HG03280 (cell line): Measurements from ENCODE around the gene KCTD11.

Experiments
- ATAC-seq: cut with Tn5 transposase; IDR thresholded peaks from one replicate; pipeline ENCODE4 v1.9.1; 2021; ENCODE audit warnings: mild to moderate bottlenecking, moderate library complexity; ENCODE audit not compliant: unreplicated experiment

The KCTD11 gene

GRCh38 chr17:7374353-7374752 lies 22.4 kb downstream of the KCTD11 start:
- no peak for ATAC-seq

DNA sequence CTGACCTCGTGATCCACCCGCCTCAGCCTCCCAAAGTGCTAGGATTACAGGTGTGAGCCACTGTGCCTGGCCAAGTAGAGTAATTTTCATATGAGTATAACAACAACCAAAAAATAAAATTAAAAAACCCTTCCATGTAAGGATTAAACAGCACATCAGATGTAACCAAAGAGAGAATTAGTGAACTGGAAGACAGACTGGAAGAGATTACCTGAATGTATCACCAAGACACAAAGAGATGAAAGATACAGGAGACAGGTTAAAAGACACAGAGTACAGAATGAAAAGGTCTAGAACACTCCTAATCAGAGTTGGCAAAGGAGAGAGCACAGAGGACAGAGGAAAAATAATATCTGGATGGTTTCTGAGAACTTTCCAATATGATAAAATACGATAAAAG lies 27.2 kb downstream of the KCTD11 start:
- no peak for ATAC-seq

DNA sequence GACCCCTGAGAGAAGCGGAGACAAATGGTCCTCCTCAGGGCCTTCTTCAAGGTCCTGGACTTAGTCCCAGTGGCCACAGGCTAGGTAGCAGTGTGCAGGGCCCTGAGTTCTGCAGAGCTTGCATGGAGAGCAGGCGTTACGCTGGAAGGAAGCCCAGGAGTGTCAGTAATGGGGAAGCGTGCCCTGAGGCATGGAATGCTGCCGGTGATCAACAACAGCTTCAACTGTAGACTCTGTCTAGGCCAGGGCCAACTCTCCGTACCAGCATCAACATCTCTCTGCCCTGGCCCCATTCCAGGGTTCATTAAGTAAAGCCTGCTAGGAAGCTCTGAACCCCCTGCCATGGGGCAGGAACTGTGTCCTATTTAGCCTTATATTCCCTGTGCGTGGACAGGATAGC lies 28.4 kb downstream of the KCTD11 start:
- no peak for ATAC-seq

DNA sequence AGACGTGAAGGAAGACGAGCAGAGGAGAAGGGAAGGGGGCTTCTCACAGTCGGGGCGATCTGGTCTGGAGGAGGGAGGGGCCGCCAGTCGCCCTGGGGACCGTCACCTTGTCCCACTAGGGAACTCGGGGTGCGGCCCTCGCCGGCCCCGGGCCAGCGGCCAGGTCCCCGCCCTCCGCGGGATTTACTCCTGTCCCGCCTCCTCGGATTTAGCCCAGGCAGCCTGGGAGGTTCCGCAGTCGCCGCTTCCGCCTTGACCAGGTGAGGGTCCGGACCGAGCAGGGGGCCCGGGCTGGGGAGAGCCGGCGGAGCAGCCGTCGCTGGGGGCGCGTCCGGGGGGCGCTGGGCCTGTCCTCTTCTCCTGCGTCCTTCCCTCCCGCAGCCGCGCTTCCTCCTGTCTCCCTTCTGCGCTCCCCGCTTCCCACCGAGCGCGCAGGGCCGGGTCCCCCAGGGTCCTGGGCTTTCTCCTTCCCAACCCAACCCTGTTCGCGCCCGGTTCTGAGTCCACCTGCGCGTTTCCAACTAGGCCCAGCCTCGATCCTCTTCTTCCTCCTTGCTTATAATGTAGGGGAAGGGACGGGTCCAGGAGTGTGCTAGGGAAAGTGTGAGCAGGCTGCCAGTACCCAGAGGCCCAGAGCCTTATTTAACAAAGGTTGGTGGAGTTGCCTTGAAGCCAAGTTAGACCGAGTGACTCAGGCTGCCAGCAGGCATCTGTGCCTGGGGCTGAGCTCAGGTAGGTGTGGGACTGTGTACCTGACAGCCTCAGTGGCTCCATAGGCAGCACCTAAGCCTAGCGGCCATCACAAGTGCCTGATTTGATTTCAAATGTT lies 29.1 kb downstream of the KCTD11 start, which contains the start of gene TNK1:
Gene TNK1 (plus strand): TSS at position 235 of the 829 bp plus-strand sequence. CDS start 1,838 bp downstream, outside the sequence.
- no peak for ATAC-seq

- no peak for ATAC-seq
Measured at GRCh38 chr17:7382901-7383300, 30.9 kb downstream of the KCTD11 start.

DNA sequence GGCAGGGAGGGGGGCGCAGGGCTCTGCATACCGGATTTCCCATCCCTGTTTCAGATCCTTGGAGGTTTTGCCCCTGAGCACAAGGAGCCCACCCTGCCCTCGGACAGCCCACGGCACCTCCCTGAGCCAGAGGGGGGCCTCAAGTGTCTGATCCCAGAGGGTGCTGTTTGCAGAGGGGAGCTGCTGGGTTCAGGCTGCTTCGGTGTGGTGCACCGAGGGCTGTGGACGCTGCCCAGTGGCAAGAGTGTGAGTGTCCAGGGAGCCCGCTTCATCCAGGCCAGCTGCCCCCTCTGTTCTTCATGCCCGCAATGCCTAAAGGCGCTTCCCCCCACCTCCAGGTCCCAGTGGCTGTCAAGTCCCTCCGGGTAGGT lies 31.4 kb downstream of the KCTD11 start:
- no peak for ATAC-seq

DNA sequence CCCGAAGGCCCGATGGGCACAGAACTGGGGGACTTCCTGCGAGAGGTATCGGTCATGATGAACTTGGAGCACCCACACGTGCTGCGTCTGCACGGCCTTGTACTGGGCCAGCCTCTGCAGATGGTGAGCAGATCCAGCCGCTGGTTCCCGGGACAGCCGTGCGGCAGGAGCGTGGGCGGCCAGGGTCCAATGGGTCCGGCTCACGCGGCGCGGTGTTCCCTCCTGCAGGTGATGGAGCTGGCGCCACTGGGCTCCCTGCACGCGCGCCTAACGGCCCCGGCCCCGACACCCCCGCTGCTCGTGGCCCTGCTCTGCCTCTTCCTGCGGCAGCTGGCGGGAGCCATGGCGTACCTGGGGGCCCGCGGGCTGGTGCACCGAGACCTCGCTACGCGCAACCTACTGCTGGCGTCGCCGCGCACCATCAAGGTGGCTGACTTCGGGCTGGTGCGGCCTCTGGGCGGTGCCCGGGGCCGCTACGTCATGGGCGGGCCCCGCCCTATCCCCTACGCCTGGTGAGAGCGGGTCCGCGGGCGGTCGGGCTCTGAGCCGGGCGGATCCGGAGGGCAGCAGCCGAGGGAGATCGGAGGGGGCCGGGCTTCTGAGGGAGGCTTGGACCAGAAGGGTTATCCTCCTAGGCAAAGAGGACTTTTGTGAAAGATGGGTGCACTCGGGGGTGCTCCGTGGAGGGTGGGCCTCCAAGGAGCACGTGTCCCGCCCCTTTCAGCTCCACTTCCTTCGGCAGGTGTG lies 32.0 kb downstream of the KCTD11 start:
- peak; percentile 84 for ATAC-seq

DNA sequence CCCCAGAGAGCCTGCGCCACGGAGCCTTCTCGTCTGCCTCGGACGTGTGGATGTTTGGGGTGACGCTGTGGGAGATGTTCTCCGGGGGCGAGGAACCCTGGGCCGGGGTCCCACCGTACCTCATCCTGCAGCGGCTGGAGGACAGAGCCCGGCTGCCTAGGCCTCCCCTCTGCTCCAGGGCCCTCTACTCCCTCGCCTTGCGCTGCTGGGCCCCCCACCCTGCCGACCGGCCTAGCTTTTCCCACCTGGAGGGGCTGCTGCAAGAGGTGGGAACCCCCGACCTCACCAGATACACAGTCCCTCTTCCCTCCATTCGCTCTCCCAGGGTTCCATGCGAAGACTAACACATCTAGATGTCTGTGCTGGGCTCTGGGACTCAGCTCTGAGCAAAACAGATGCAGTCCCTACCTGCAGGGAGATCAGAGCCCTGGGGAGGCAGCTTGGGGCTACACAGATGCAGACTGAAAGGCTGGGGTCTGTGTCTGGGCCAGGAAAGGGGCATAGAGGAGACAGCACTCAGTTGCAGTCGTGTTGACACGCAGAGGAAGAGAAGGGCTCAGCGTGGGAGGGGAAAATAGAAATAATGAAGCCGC lies 32.6 kb downstream of the KCTD11 start:
- ATAC-seq: no peak

GRCh38 chr17:7388856-7389255 lies 36.9 kb downstream of the KCTD11 start:
- no peak for ATAC-seq

DNA sequence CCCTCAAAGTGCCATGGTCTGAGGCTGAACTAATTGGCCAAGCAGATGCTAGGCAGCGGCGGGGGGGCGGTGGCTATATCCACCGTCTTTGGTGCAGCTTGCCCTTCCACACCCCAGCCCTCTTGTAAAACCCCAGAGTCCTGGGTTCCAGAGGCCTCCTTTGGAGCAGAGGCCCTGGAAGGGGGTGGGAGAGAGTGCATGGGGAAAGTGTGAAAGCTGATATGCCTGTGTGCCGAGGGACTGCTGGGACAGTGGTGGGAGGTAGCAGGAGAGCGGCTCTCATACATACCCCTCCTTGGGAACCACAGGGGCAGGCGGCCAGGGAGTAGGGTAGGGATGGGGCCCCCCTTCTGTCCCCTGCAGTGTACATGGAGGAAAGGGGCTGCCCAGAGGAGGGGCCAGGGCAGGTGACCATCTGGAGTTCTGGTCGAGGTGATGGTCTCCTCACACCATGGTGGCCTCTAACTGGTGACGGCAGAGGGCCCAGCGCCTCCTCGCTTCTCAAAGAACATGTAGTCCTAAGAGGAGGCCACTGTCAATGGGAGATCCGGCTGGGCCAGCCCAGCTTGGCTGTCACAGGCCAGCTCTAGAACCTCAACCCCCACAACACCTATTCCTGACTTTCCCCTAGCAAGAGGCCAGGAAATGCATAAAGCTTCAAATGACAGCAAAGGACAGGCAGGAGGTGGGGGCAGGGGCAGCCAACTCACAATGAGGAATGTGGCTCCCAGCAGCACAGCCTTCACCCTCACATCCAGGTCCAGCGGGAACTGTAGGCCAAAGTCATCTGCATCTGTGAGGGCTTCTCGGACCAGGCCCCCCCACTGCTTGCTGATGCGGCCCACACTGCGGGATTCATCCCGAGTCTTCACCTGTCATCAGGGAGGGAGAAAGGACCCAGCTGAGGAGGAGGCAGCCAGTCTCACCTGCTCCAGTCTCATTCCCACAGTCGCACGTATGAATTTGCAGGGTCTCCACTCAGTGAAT lies 38.3 kb downstream of the KCTD11 start:
- ATAC-seq: no peak

GRCh38 chr17:7391307-7391706 lies 39.3 kb downstream of the KCTD11 start:
- no peak for ATAC-seq

DNA sequence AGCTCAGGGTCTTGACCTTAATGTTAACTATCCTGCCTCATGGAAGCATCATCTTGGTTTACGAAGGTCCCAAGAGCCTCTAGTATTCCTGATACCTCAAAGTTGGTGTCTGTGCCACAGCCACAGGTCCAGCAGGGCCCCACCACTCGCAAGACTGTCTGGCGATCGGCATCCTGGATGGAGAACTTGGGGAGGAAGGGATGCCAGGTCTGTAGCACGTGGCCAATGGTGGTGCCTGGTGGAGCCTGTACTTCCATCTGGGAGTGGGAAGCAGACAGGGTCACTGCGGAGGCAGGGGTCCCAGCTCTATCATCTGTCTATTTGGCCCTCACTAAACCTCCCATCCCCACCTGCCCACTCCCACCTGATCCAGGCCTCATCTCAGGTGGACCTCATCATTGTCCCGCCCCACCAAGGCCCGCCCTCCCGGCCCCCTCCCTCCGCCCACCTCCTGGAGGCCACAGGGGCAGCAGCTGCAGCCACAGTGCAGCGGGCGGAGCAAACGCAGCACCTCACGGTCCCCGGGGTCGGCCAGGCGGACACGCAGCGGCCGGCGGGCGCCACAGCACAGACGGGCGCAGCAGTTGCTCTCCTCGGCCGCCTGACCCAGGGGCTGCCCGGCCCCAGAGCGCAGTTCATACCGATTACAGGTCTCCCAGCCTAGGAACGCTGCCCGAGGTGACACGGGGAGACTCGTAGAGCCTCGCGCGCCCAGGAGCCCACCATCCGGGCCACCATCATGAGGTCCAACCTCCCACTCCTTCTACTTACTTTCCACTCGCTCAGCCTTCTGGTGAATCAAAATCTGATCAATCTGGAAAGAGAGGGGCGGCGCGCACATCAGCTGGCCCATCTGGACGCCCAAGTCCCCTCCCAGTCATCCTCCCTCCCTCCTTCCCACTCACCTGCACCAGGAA lies 41.0 kb downstream of the KCTD11 start:
- no peak for ATAC-seq

GRCh38 chr17:7393613-7394451 lies 41.9 kb downstream of the KCTD11 start:
- ATAC-seq: peak; percentile 38

GRCh38 chr17:7394452-7395191 lies 42.7 kb downstream of the KCTD11 start, which contains the start of gene PLSCR3:
PLSCR3 (minus strand) TSS chr17:7394525; CDS start chr17:7394110, 415 bp downstream.
- ATAC-seq: peak; percentile 79

DNA sequence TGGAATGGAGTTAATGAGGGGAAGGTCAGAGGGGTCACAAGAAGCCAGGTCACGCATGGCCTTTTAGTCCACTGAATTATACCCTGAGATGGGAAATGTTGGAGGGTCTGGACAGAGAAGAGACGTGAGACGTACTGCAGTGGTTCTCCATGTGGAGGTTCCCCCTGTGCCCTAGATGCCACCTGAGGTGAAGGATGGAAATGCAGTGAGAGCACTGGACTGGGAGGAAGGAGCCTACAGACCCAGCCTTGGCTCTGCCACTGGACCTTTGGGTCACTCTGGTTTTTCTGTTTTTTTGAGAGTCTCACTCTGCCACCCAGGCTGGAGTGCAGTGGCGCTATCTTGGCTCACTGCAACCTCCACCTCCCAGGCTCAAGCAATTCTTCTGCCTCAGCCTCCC lies 44.2 kb downstream of the KCTD11 start:
- ATAC-seq: no peak

- no peak for ATAC-seq
Measured at GRCh38 chr17:7398612-7399011, 46.6 kb downstream of the KCTD11 start.

DNA sequence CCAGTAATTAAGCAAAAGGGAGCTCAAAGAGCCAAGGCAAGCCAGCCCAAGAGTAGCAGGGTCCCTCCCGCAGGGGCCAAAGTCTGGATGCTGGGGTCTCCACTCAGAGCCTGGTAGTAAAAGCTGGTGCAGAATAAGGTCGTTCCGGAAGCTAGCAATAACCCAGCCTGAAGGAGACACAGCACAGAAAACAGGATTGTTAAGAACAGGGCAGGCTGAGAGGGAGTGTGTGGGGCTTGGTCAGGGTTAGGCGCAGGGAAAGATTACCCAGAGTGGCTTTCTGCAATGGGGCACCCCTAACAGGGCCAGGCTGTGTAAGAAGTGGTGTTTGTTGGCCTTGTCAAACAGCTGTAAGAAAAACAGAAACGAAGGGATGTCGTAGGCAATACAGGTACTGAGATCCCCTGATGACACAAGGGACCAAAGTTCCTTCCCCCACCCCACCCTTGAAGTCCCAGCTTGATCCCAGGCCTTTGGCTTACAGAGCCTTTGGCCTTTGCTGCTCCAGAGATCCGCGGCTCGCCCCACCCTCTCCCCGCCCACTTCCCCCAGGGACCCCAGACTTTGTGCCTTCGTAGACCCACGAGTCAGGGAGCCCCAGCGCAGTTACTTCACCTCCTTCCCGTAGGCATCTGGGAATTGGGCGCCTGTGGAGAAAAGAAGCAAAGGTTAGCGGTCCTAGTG lies 51.2 kb downstream of the KCTD11 start:
- no peak for ATAC-seq

DNA sequence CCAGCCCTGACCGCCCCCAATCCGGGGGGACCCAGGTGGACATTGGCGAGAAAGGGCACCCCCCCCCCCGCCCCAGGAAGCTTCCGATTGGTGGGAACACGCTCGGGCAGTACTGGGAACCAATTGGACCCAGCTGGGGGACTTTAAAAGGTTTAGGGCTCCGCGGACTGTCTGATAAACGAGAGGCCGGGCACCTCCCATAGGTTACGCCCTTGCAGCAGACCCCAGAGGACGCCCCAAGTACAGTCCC lies 51.7 kb downstream of the KCTD11 start:
- ATAC-seq: no peak
